HCT116 (cell line): ENCODE measurements around the gene ZNHIT3. TPM values are rescaled to one million over a fixed set of nuclear protein-coding genes. Genes with fewer than 3 reads are reported as not detected.

Experiments
- ATAC-seq: fragments of 200-7000 bp; cut with Tn5 transposase; 2 replicates; pipeline ENCODE4 v1.9.1; 2020; ENCODE audit warnings: mild to moderate bottlenecking, moderate library complexity
- BruUV-seq: library from RNA; stranded (reverse); fragments of 400-500 nt; replicated peaks from 2 replicates; lab custom pipeline; 2021; lab: Mats Ljungman, UMichigan
- CTCF ChIA-PET: fragments of 300-600 bp; sonication (Branson Sonifier 250); formaldehyde crosslinking; loops from one replicate; lab custom pipeline; 2021; ENCODE audit warnings: antibody characterized with exemption; lab: Charles Lee
- POLR2A ChIA-PET: fragments of 300-600, 350-600 bp; sonication (Branson Sonifier 250); formaldehyde crosslinking; loops from one replicate; lab custom pipeline; 2021; ENCODE audit warnings: antibody characterized with exemption; lab: Charles Lee
- RAD21 ChIA-PET, 2 experiments: fragments of 300-600 bp; sonication (Branson Sonifier 250); formaldehyde crosslinking; loops; one replicate each; lab custom pipeline; 2023; ENCODE audit warnings: low total read pairs in 2 of 2; ENCODE audit not compliant: uncharacterized antibody in 2 of 2, unreplicated experiment in 2 of 2, low non-redundant PET in 1 of 2; lab: Charles Lee
- DNase-seq: peaks from one replicate; pipeline ENCODE4 v3.0.0-alpha.2; 2010; ENCODE audit warnings: low read depth, low spot score
- H2AFZ ChIP-seq: fragments of 200-600 bp; shearing (Covaris generic), sonication (generic); 2 replicates; pipeline ENCODE4 v1.6.1; 2017; ENCODE audit warnings: low read depth, mixed run types, mixed read lengths, antibody characterized with exemption, low read length; ENCODE audit not compliant: poor library complexity, severe bottlenecking
- H3K27ac ChIP-seq: 2 replicates; pipeline ENCODE4 v1.5.1; 2012; ENCODE audit warnings: low read depth, low read length
- H3K27me3 ChIP-seq: fragments of 200-600 bp; sonication (generic); 2 replicates; pipeline ENCODE4 v1.6.1; 2016; ENCODE audit warnings: mixed run types, low read length, mixed read lengths; ENCODE audit not compliant: insufficient read depth
- H3K36me3 ChIP-seq, 2 experiments: fragments of 200-500 bp in 1 of 2; fragments of 200-600 bp in 1 of 2; sonication (Bioruptor generic) in 1 of 2; sonication (generic) in 1 of 2; 2 replicates each; pipeline versions ENCODE4 v1.5.1 to v1.6.1; 2014 to 2016; ENCODE audit warnings: low read length in 2 of 2, inconsistent platforms in 1 of 2, mixed read lengths in 1 of 2, mixed run types in 1 of 2; ENCODE audit not compliant: insufficient read depth in 2 of 2, control insufficient read depth in 1 of 2
- H3K4me1 ChIP-seq, 2 experiments: fragments of 200-600 bp in 1 of 2; sonication (generic) in 1 of 2; 2 replicates each; pipeline versions ENCODE4 v1.5.1 to v1.6.1; 2012 to 2017; ENCODE audit warnings: low read length in 2 of 2, inconsistent platforms in 1 of 2, mild to moderate bottlenecking in 1 of 2, mixed read lengths in 1 of 2, mixed run types in 1 of 2, moderate library complexity in 1 of 2; ENCODE audit not compliant: insufficient read depth in 2 of 2, control insufficient read depth in 1 of 2
- H3K4me2 ChIP-seq: fragments of 200-600 bp; sonication (generic); 2 replicates; pipeline ENCODE4 v1.6.1; 2017; ENCODE audit warnings: mixed run types, low read length, mixed read lengths
- H3K4me3 ChIP-seq, 2 experiments: fragments of 200-600 bp in 1 of 2; sonication (generic) in 1 of 2; replicated peaks in 1 of 2; 2 replicates each; pipeline ENCODE4 v1.5.1; 2011 to 2016; ENCODE audit warnings: low read length in 2 of 2, control low read depth in 1 of 2, low read depth in 1 of 2, mild to moderate bottlenecking in 1 of 2, mixed read lengths in 1 of 2, mixed run types in 1 of 2
- H3K79me2 ChIP-seq: fragments of 200-600 bp; sonication (generic); 2 replicates; pipeline ENCODE4 v1.6.1; 2017; ENCODE audit warnings: mild to moderate bottlenecking, mixed run types, low read length, moderate library complexity, mixed read lengths; ENCODE audit not compliant: insufficient read depth
- H3K9ac ChIP-seq: fragments of 200-600 bp; sonication (generic); 2 replicates; pipeline ENCODE4 v1.6.1; 2016; ENCODE audit warnings: low read length, mixed read lengths
- H3K9me2 ChIP-seq: fragments of 200-600 bp; sonication (generic), shearing (Covaris generic); 2 replicates; pipeline ENCODE4 v1.6.1; 2017; ENCODE audit warnings: mixed run types, mild to moderate bottlenecking, moderate library complexity; ENCODE audit not compliant: insufficient read depth
- H3K9me3 ChIP-seq, 2 experiments: fragments of 200-500 bp in 1 of 2; fragments of 200-600 bp in 1 of 2; sonication (Bioruptor generic) in 1 of 2; sonication (generic) in 1 of 2; 2 replicates each; pipeline ENCODE4 v1.6.1; 2014 to 2017; ENCODE audit warnings: low read length in 2 of 2, mixed read lengths in 2 of 2, inconsistent platforms in 1 of 2, low read depth in 1 of 2, mild to moderate bottlenecking in 1 of 2, mixed run types in 1 of 2, moderate library complexity in 1 of 2; ENCODE audit not compliant: control insufficient read depth in 1 of 2, insufficient read depth in 1 of 2
- H4K20me1 ChIP-seq: fragments of 200-600 bp; sonication (generic), shearing (Covaris generic); 2 replicates; pipeline ENCODE4 v1.6.1; 2017; ENCODE audit warnings: mixed run types, mild to moderate bottlenecking, moderate library complexity; ENCODE audit not compliant: insufficient read depth
- CEBPB ChIP-seq: IDR thresholded peaks from 2 replicates; pipeline ENCODE4 v1.6.1; 2012; ENCODE audit warnings: low read depth
- EGR1 ChIP-seq: IDR thresholded peaks from 2 replicates; pipeline ENCODE4 v1.6.1; 2012; ENCODE audit warnings: low read depth
- EZH2phosphoT487 ChIP-seq: fragments of 200-600 bp; IDR thresholded peaks from 2 replicates; pipeline ENCODE4 v1.6.1; 2018; ENCODE audit warnings: antibody characterized with exemption, borderline replicate concordance
- FOSL1 ChIP-seq: IDR thresholded peaks from 2 replicates; pipeline ENCODE4 v1.6.1; 2012; ENCODE audit warnings: low read depth
- POLR2A ChIP-seq: IDR thresholded peaks from 2 replicates; pipeline ENCODE4 v1.7.0; 2011; ENCODE audit warnings: borderline replicate concordance; ENCODE audit not compliant: insufficient read depth, insufficient read length; ENCODE audit errors: extremely low read depth
- POLR2AphosphoS5 ChIP-seq: IDR thresholded peaks from 2 replicates; pipeline ENCODE4 v1.6.1; 2011; ENCODE audit warnings: mild to moderate bottlenecking, low read depth, low read length, moderate library complexity
- RAD21 ChIP-seq: IDR thresholded peaks from 2 replicates; pipeline ENCODE4 v1.6.1; 2012; ENCODE audit warnings: low read depth, mild to moderate bottlenecking
- SIN3A ChIP-seq: IDR thresholded peaks from 2 replicates; pipeline ENCODE4 v1.6.1; 2012; ENCODE audit warnings: low read depth
- SP1 ChIP-seq: IDR thresholded peaks from 2 replicates; pipeline ENCODE4 v1.6.1; 2012; ENCODE audit warnings: low read depth
- YY1 ChIP-seq: IDR thresholded peaks from 2 replicates; pipeline ENCODE4 v1.6.1; 2011; ENCODE audit warnings: low read length, low read depth, moderate library complexity, mild to moderate bottlenecking; ENCODE audit not compliant: insufficient replicate concordance; ENCODE audit errors: extremely low read depth
- ZFX ChIP-seq: fragments of 450-650 bp; IDR thresholded peaks from 2 replicates; pipeline ENCODE4 v1.6.1; 2017
- ZNF274 ChIP-seq: fragments of 200-500 bp; sonication (Bioruptor generic); IDR thresholded peaks from 2 replicates; pipeline ENCODE4 v1.6.1; 2014; ENCODE audit warnings: mild to moderate bottlenecking, low read depth, low read length, inconsistent platforms
- intact Hi-C: fragments of 100-400 bp; cut with micrococcal nuclease; formaldehyde crosslinking; loops from 2 replicates; pipeline ENCODE4 v1.10.0; 2022
- total RNA-seq: library from RNA; stranded (reverse); gene quantifications from one replicate; pipeline ENCODE4 v1.2.1, GENCODE V29; 2021; ENCODE audit not compliant: unreplicated experiment
- TF ChIP-seq, protein P1 (sequence below): IDR thresholded peaks from 2 replicates; pipeline ENCODE4 v1.6.1; 2012
- TF ChIP-seq, protein P2 (sequence below): IDR thresholded peaks from 2 replicates; pipeline ENCODE4 v1.6.1; 2011; ENCODE audit warnings: mild to moderate bottlenecking, low read length, moderate library complexity; ENCODE audit not compliant: insufficient replicate concordance; ENCODE audit errors: extremely low read depth

Gene ZNHIT3
- total RNA-seq, 1 experiment from 2014 or later: 33.9 TPM

DNA sequence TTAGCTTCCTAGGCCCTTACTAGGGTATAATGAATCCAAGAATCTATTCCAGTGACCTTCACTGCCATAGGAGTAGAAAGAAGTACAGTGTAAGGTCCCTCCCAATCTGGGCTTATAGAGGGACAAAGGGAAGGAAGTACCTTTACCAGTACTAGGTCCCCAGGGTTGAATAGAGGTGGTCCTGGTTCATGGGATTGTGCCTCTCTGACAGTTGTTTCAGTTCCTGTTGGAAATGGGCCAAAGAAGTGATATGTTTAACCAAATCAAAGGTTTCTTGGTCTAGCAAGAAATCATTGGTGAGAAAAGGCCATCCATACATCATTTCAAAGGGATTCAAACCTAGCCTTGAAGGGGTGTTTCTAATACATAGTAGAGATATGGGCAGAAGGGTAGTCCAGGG is 16.0 kb upstream of the ZNHIT3 start:
- Histone ChIP-seq H4K20me1 (no peaks in the 10 kb centered on the region), H3K27ac (no peak overlapping the region), H3K9me3 (no peaks in the 10 kb centered on the region), H3K4me1 (no peaks in the 10 kb centered on the region)
- DNase-seq (no peak), ATAC-seq (no peak)
- TF ChIP-seq CEBPB (no peak), POLR2A (no peak), YY1 (no peak), FOSL1 (no peak), EZH2phosphoT487 (no peak), SP1 (no peak), RAD21 (no peak), POLR2AphosphoS5 (no peak), SIN3A (no peak), ZFX (no peak), EGR1 (no peak), ZNF274 (no peak)
- TF ChIP-seq, protein P1, sequence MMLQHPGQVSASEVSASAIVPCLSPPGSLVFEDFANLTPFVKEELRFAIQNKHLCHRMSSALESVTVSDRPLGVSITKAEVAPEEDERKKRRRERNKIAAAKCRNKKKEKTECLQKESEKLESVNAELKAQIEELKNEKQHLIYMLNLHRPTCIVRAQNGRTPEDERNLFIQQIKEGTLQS: no peak
- TF ChIP-seq, protein P2, sequence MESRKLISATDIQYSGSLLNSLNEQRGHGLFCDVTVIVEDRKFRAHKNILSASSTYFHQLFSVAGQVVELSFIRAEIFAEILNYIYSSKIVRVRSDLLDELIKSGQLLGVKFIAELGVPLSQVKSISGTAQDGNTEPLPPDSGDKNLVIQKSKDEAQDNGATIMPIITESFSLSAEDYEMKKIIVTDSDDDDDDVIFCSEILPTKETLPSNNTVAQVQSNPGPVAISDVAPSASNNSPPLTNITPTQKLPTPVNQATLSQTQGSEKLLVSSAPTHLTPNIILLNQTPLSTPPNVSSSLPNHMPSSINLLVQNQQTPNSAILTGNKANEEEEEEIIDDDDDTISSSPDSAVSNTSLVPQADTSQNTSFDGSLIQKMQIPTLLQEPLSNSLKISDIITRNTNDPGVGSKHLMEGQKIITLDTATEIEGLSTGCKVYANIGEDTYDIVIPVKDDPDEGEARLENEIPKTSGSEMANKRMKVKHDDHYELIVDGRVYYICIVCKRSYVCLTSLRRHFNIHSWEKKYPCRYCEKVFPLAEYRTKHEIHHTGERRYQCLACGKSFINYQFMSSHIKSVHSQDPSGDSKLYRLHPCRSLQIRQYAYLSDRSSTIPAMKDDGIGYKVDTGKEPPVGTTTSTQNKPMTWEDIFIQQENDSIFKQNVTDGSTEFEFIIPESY: no peak
- TF ChIP-seq, all 23 proteins: peak for 0
- intact Hi-C loops: no loop called here
- no peak overlapping the region for H3K9ac ChIP-seq
- POLR2A ChIA-PET: no interaction called here
- no TSS peak for BruUV-seq
- RAD21 ChIA-PET: no interaction called here
- no peak overlapping the region for H3K4me2 ChIP-seq
- no peaks in the 10 kb centered on the region for H3K9me2 ChIP-seq
- no peaks in the 10 kb centered on the region for H3K79me2 ChIP-seq
- H2AFZ ChIP-seq: no peak overlapping the region
- CTCF ChIA-PET: no interaction called here
- H3K36me3 ChIP-seq: no peaks in the 10 kb centered on the region; a peak in 1 of 4 replicates
- H3K27me3 ChIP-seq: peaks cover 59% of the 10 kb centered on the region
- H3K4me3 ChIP-seq: no peak overlapping the region
